ENCODE measurements around the gene RABL6.
A peak's percentile ranks its signal among the peaks of the same experiment; 100 is the strongest.
"Not testable (repeated sequence)": the region's sequence is repeated elsewhere in the genome, so short reads cannot be mapped to it uniquely, and the experiment has no call there.

Gene RABL6

DNA sequence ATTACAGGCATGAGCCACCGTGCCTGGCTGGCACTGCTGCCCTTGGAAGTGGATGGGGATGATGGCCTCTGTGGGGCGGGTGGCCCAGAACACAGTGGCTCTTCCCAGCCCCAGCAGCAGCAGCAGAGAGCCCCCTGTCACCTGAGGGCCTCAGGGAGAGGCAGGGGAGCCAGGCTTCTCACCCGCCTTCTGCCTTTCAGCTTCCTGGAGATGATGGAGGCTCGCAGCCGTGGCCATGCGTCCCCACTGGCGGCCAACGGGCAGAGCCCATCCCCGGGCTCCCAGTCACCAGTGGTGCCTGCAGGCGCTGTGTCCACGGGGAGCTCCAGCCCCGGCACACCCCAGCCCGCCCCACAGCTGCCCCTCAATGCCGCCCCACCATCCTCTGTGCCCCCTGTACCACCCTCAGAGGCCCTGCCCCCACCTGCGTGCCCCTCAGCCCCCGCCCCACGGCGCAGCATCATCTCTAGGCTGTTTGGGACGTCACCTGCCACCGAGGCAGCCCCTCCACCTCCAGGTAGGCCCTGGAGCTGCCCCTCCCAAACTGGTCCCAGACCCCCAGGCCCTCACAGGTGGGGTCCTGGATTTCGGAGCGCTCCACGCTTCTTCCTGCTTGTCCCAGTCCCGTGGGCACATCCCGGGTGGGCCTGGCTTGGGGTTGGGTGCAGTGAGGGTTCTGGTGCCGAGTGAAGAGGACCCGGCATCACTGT, 29.6 kb downstream of the RABL6 start:
- Histone ChIP-seq H3K4me1 (ENCODE audit: control insufficient read depth, insufficient read depth, low read length) (peaks cover 4% of the 10 kb centered on the region), H3K4me3 (ENCODE audit: low read depth, low read length) (no peak overlapping the region), H3K9ac (ENCODE audit: low read depth, low read length) (no peak overlapping the region), H3K9me3 (ENCODE audit: control insufficient read depth, insufficient read depth, low read length) (no peaks in the 10 kb centered on the region), H3K27me3 (ENCODE audit: control insufficient read depth, insufficient read depth, low read length) (no peaks in the 10 kb centered on the region), H3K36me3 (ENCODE audit: control insufficient read depth, insufficient read depth, low read length) (peaks cover 24% of the 10 kb centered on the region)

GRCh38 chr9:136837856-136838277, 30.1 kb downstream of the RABL6 start:
- H3K27me3 ChIP-seq (ENCODE audit: control insufficient read depth, insufficient read depth, low read length); H3K4me1 ChIP-seq (ENCODE audit: control insufficient read depth, insufficient read depth, low read length); H3K9me3 ChIP-seq (ENCODE audit: control insufficient read depth, insufficient read depth, low read length); H3K4me3 ChIP-seq (ENCODE audit: low read depth, low read length); H3K9ac ChIP-seq (ENCODE audit: low read depth, low read length): not testable (repeated sequence)
- peaks cover 23% of the 10 kb centered on the region for H3K36me3 ChIP-seq (ENCODE audit: control insufficient read depth, insufficient read depth, low read length)

DNA sequence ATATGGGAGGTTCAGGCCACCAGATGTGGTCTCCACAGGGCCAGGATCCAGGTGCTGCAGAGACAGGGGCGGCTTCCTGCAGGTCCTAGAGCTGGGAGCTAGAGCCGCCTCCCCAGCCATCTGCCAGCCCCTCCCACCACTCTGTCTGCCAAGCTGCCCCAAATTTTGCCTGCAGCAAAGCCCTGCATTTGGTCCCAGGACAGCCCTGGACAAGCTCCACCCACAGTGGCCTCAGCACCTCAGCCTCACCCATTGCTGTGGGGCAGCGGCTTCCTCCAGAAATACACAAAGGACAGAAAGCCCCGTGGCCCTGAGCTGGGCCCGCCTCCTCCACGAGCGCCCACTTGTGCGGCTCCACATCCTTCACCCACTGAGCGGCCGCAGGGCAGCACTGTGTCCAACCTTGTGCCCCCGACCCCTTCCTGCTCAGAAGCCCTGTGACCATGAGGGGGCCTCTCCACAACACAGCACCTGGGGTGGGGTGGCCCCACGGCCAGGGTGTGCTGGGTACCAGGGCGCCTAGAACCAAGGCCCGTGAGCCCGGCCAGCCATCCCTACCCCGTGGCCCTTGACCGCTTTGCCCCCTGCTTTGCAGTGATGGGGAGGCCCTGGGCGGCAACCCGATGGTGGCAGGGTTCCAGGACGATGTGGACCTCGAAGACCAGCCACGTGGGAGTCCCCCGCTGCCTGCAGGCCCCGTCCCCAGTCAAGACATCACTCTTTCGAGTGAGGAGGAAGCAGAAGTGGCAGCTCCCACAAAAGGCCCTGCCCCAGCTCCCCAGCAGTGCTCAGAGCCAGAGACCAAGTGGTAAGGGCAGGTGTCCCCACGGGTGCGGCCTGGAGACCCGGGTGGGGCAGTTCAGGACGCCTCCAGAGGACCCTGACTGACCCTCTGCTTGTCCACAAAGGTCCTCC, 30.8 kb downstream of the RABL6 start:
- H3K4me1 ChIP-seq (ENCODE audit: control insufficient read depth, insufficient read depth, low read length) = peaks cover 4% of the 10 kb centered on the region
- no peak overlapping the region for H3K9ac ChIP-seq (ENCODE audit: low read depth, low read length)
- H3K4me3 ChIP-seq (ENCODE audit: low read depth, low read length) = no peak overlapping the region
- H3K27me3 ChIP-seq (ENCODE audit: control insufficient read depth, insufficient read depth, low read length) = no peaks in the 10 kb centered on the region
- H3K36me3 ChIP-seq (ENCODE audit: control insufficient read depth, insufficient read depth, low read length) = peaks cover 23% of the 10 kb centered on the region
- no peaks in the 10 kb centered on the region for H3K9me3 ChIP-seq (ENCODE audit: control insufficient read depth, insufficient read depth, low read length)

- Histone ChIP-seq H3K27me3 (ENCODE audit: control insufficient read depth, insufficient read depth, low read length) (no peaks in the 10 kb centered on the region), H3K4me3 (ENCODE audit: low read depth, low read length) (no peak overlapping the region), H3K4me1 (ENCODE audit: control insufficient read depth, insufficient read depth, low read length) (peaks cover 4% of the 10 kb centered on the region), H3K9ac (ENCODE audit: low read depth, low read length) (no peak overlapping the region), H3K9me3 (ENCODE audit: control insufficient read depth, insufficient read depth, low read length) (no peaks in the 10 kb centered on the region), H3K36me3 (ENCODE audit: control insufficient read depth, insufficient read depth, low read length) (peaks cover 23% of the 10 kb centered on the region)
Observed at GRCh38 chr9:136839229-136840139, 31.7 kb downstream of the RABL6 start.

DNA sequence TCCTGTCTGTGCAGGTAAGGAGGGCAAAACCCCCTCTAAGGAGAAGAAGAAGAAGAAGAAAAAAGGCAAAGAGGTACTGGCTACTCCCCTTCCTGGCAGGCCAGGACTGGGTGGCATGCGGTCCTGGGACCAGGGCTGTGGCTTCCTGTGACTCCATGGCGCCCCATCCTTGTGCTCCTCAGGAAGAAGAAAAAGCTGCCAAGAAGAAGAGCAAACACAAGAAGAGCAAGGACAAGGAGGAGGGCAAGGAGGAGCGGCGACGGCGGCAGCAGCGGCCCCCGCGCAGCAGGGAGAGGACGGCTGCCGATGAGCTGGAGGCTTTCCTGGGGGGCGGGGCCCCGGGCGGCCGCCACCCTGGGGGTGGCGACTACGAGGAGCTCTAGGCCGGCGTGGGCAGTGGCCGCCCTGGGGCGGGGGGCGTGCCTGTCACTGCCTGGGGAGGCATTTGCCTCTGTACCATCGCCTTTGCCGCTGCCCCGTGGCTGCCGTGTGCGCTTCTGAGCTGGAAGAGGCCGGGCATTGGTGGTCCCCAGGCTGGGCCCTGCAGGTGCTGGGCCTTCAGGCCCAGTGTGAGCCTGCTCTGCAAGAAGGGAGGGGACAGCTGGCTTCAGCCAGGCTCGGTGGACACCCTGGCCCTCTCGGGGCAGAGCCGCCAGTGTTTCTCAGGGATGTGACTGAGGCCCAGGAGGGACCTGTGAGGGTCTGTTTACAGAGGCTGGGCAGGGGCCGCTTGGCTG, 32.6 kb downstream of the RABL6 start:
- Histone ChIP-seq H3K4me1 (ENCODE audit: control insufficient read depth, insufficient read depth, low read length) (peaks cover 4% of the 10 kb centered on the region), H3K36me3 (ENCODE audit: control insufficient read depth, insufficient read depth, low read length) (peaks cover 23% of the 10 kb centered on the region), H3K27me3 (ENCODE audit: control insufficient read depth, insufficient read depth, low read length) (no peaks in the 10 kb centered on the region), H3K9me3 (ENCODE audit: control insufficient read depth, insufficient read depth, low read length) (no peaks in the 10 kb centered on the region), H3K9ac (ENCODE audit: low read depth, low read length) (no peak overlapping the region), H3K4me3 (ENCODE audit: low read depth, low read length) (no peak overlapping the region)

DNA sequence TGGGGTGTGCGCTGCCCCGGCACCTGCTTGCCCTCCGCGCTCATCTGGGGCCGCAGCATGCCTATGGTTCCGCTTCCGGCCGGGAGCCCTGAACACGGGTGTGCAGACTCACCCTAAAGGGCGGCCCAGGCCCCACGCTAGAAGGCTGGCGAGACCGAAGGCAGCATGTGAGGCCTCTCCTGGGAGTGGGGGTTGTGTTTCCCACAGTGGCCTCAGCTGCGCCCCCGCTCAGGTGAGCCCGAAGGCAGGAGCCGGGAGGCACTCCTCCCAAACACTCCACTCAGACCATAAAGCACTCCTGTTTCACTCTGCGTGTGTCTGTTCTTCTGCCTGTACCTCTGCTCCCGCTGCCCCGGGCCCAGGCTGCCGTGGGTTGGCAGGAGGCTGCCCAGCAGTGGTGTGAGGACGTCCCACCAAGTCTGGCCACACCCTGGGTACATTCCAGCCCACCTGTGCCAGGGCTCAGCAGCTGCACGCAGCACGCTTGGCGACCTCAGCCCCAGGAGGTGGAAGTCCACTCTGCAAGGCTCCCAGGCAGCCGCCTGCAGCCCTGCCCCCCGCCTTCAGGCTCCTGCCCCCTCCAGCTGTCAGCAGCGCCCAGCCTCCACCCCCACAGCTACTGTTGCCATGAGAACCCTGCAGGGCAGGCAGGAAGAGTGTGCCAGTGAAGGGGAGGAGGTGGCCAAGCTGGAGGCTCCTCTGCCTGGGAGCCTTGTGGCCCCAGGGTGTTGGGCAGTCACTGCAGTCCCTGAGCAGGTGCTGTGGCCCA, 33.3 kb downstream of the RABL6 start:
- H3K4me1 ChIP-seq (ENCODE audit: control insufficient read depth, insufficient read depth, low read length) = peaks cover 4% of the 10 kb centered on the region
- no peaks in the 10 kb centered on the region for H3K9me3 ChIP-seq (ENCODE audit: control insufficient read depth, insufficient read depth, low read length)
- no peak overlapping the region for H3K9ac ChIP-seq (ENCODE audit: low read depth, low read length)
- H3K27me3 ChIP-seq (ENCODE audit: control insufficient read depth, insufficient read depth, low read length) = no peaks in the 10 kb centered on the region
- no peak overlapping the region for H3K4me3 ChIP-seq (ENCODE audit: low read depth, low read length)
- peaks cover 23% of the 10 kb centered on the region for H3K36me3 ChIP-seq (ENCODE audit: control insufficient read depth, insufficient read depth, low read length)

DNA sequence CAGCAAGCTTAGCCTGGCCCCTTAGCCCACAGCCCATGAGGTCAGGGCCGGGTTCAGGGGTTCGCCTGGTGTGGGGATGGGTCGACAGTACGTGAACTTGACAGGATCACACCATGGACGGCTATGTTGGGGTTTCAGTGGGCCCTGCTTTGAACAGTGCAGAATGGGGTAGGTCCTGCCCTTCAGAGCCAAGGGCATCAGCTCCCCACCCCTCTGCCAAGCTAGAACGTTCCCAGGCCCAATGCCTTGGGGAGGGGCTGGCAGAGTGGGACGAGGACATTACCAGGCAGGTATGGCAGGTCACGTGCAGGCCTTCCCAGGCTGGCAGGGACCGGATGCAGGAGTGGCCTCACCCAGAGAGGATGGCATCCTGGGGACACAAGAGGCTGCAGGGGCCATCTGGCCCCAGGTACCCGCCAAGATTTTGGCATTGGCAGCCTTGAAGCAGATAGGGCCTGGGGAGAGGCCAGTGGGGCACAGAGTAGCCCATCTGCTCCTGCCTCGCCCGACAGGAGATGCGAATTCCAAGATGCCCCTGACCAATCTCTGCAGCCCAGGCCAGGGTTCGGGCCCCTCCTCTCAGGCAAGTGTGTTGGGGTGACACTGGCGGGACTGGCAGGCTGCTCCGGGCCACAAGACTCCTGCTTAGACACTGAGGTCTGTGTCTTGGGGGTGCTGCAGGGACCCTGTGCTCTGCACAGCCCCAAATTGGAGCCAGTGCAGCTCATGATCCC, 34.1 kb downstream of the RABL6 start:
- not testable (repeated sequence) for H3K4me1 ChIP-seq (ENCODE audit: control insufficient read depth, insufficient read depth, low read length); H3K9ac ChIP-seq (ENCODE audit: low read depth, low read length)
- H3K4me3 ChIP-seq (ENCODE audit: low read depth, low read length) = peak overlapping the region; percentile 30

GRCh38 chr9:136842380-136842948, 34.7 kb downstream of the RABL6 start, which contains the start of gene AJM1:
TSS of gene AJM1 (plus strand) at chr9:136842478. CDS start at chr9:136844415, 1,937 bp downstream.
- H3K9me3 ChIP-seq (ENCODE audit: control insufficient read depth, insufficient read depth, low read length); H3K27me3 ChIP-seq (ENCODE audit: control insufficient read depth, insufficient read depth, low read length); H3K9ac ChIP-seq (ENCODE audit: low read depth, low read length); H3K4me1 ChIP-seq (ENCODE audit: control insufficient read depth, insufficient read depth, low read length): not testable (repeated sequence)
- Histone ChIP-seq H3K4me3 (ENCODE audit: low read depth, low read length) (peak within 1 kb of the TSS; percentile 30), H3K36me3 (ENCODE audit: control insufficient read depth, insufficient read depth, low read length) (peaks cover 19% of the 10 kb centered on the region)

More for the DNA sequence above, 34.1 kb downstream of the RABL6 start:
- not testable (repeated sequence) for H3K9me3 ChIP-seq (ENCODE audit: control insufficient read depth, insufficient read depth, low read length); H3K27me3 ChIP-seq (ENCODE audit: control insufficient read depth, insufficient read depth, low read length)
- peaks cover 19% of the 10 kb centered on the region for H3K36me3 ChIP-seq (ENCODE audit: control insufficient read depth, insufficient read depth, low read length)

- H3K36me3 ChIP-seq (ENCODE audit: control insufficient read depth, insufficient read depth, low read length) = peaks cover 11% of the 10 kb centered on the region
- not testable (repeated sequence) for H3K9me3 ChIP-seq (ENCODE audit: control insufficient read depth, insufficient read depth, low read length); H3K4me1 ChIP-seq (ENCODE audit: control insufficient read depth, insufficient read depth, low read length); H3K4me3 ChIP-seq (ENCODE audit: low read depth, low read length); H3K9ac ChIP-seq (ENCODE audit: low read depth, low read length); H3K27me3 ChIP-seq (ENCODE audit: control insufficient read depth, insufficient read depth, low read length)
Observed at GRCh38 chr9:136843159-136843800, 35.5 kb downstream of the RABL6 start.

Measured in iPS-15b (cell line).